ENCODE data around the gene B4GALNT1. TPM values are rescaled to one million over a fixed set of nuclear protein-coding genes. Genes with fewer than 3 reads are reported as not detected.

Gene B4GALNT1
- total RNA-seq, 3 donors from 2014 or later: 0.64 to 2.2 (median 0.65) TPM

DNA sequence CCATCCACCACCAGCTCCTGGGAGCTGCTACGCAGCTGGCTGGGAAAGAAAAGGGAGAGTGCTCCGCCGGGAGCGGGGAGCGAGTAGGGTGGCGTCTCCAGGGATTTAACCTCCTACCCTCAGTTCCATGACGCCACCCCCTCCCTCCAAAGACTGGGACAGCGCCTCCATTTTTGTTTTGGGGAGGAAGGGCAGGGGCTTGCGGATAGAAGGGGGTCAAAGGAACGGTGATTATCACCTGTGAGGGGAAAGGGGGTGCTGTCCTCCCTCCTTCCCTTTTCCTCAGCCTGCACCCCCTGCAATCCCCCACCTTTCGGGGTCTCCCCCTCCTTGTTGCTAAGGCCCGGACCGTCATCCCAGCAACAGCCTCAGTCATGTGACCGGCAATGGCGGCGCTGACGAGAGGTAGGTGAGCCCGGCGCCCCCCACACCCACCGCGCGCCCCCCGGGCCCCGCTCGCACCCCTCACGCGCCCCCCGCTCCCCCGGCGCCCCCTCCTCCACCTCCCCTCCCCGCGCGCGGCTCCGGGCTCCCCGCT is 28.5 kb downstream of the B4GALNT1 start, which contains the start of gene DTX3:
Gene DTX3 (plus strand): TSS at position 371 of the 538 bp plus-strand sequence. CDS start 1,694 bp downstream, outside the sequence.
- H3K9me3 ChIP-seq: no peaks in the 10 kb centered on the region
- DNase-seq (peak in 1 of 3 donors; percentile 42), ATAC-seq (peak; percentile 46)
- TF ChIP-seq, protein P1, sequence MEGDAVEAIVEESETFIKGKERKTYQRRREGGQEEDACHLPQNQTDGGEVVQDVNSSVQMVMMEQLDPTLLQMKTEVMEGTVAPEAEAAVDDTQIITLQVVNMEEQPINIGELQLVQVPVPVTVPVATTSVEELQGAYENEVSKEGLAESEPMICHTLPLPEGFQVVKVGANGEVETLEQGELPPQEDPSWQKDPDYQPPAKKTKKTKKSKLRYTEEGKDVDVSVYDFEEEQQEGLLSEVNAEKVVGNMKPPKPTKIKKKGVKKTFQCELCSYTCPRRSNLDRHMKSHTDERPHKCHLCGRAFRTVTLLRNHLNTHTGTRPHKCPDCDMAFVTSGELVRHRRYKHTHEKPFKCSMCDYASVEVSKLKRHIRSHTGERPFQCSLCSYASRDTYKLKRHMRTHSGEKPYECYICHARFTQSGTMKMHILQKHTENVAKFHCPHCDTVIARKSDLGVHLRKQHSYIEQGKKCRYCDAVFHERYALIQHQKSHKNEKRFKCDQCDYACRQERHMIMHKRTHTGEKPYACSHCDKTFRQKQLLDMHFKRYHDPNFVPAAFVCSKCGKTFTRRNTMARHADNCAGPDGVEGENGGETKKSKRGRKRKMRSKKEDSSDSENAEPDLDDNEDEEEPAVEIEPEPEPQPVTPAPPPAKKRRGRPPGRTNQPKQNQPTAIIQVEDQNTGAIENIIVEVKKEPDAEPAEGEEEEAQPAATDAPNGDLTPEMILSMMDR (IDR thresholded peaks at IDR 0.05): no peak
- peaks cover 7% of the 10 kb centered on the region for H3K4me1 ChIP-seq (ENCODE audit: low read depth)
- no peaks in the 10 kb centered on the region for H3K36me3 ChIP-seq (ENCODE audit: low read depth)
- intact Hi-C loops (cut with DNase I, micrococcal nuclease): no loop called here
- peak within 1 kb of the TSS; percentile 9 for H3K4me3 ChIP-seq

- intact Hi-C loops (cut with DNase I, micrococcal nuclease): no loop called here
- no peak overlapping the region for H3K4me3 ChIP-seq
- H3K9me3 ChIP-seq: no peaks in the 10 kb centered on the region
- no peaks in the 10 kb centered on the region for H3K36me3 ChIP-seq (ENCODE audit: low read depth)
- DNase-seq (no peak), ATAC-seq (peak; percentile 27)
- TF ChIP-seq, protein P1 (IDR thresholded peaks at IDR 0.05): no peak
- peaks cover 7% of the 10 kb centered on the region for H3K4me1 ChIP-seq (ENCODE audit: low read depth)
Observed at GRCh38 chr12:57603815-57604453, 29.1 kb downstream of the B4GALNT1 start.

- intact Hi-C loops (cut with DNase I, micrococcal nuclease): no loop called here
- Histone ChIP-seq H3K9me3 (no peaks in the 10 kb centered on the region), H3K4me1 (ENCODE audit: low read depth) (peaks cover 7% of the 10 kb centered on the region), H3K4me3 (no peak overlapping the region), H3K36me3 (ENCODE audit: low read depth) (no peaks in the 10 kb centered on the region)
- DNase-seq: no peak
- TF ChIP-seq, protein P1 (IDR thresholded peaks at IDR 0.05): no peak
- ATAC-seq: no peak
Observed at GRCh38 chr12:57603324-57603723, 29.7 kb downstream of the B4GALNT1 start.

DNA sequence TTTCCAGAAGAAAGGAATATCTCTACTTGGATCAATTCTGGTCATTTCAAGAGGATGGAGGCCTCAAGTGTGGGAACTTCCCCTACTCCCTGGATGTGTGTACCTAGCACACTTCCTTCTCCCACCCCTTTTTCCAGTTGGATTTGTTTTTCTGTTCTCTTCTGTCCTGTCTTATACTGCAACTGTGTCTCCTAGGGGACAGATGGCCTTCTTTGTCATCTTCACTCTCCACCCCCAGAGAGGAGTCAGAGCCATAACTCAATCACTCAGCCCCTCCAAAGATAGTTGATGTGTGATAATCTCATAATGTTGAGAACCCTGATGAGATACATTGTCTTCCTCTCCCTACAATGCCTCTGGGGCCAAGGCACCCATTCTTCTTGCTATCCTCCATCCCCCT is 30.5 kb downstream of the B4GALNT1 start:
- H3K36me3 ChIP-seq (ENCODE audit: low read depth): no peaks in the 10 kb centered on the region
- ATAC-seq (no peak), DNase-seq (no peak)
- TF ChIP-seq, protein P1 (IDR thresholded peaks at IDR 0.05): no peak
- H3K4me1 ChIP-seq (ENCODE audit: low read depth): peaks cover 7% of the 10 kb centered on the region
- no peaks in the 10 kb centered on the region for H3K9me3 ChIP-seq
- intact Hi-C loops (cut with DNase I, micrococcal nuclease): no loop called here
- H3K4me3 ChIP-seq: no peak overlapping the region

DNA sequence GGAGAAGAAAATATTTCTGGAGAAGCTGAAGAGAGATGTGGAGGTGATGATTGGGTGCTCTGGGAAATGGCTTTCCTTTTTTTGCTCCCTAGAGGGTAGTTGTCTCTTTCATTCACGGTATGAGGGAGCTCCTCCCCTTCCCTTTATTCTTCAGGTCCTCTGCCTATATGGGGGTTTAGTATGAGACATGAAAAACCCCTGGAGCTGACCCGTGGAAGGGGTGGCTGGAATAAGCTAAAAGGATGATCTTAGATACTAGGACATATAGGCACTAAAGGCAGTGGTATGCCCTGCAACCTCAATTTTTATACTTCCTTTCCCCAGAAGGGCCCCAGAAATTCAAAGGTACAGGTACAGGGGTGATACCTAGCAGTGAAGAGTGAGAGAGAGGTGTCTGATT is 32.6 kb downstream of the B4GALNT1 start:
- Histone ChIP-seq H3K36me3 (ENCODE audit: low read depth) (no peaks in the 10 kb centered on the region), H3K4me3 (no peak overlapping the region), H3K9me3 (no peaks in the 10 kb centered on the region), H3K4me1 (ENCODE audit: low read depth) (peaks cover 7% of the 10 kb centered on the region)
- DNase-seq (no peak), ATAC-seq (no peak)
- TF ChIP-seq, protein P1 (IDR thresholded peaks at IDR 0.05): no peak
- intact Hi-C loops (cut with DNase I, micrococcal nuclease): no loop called here
